Stimulated activated CD4-positive, alpha-beta T cell treated with anti-CD3 and anti-CD28 coated beads, Interleukin-15, amount 100 ng/mL, for 1 hour (primary cell): ENCODE measurements around the gene LCN1.
"Not testable (repeated sequence)": the region's sequence is repeated elsewhere in the genome, so short reads cannot be mapped to it uniquely, and the experiment has no call there.

ENCODE experiments used
- DNase-seq, 2 donors: peaks; one replicate each; pipeline ENCODE4 v3.0.0-alpha.2; 2020; ENCODE audit warnings: low read depth in 1 of 2, low spot score in 1 of 2

LCN1 gene

DNA sequence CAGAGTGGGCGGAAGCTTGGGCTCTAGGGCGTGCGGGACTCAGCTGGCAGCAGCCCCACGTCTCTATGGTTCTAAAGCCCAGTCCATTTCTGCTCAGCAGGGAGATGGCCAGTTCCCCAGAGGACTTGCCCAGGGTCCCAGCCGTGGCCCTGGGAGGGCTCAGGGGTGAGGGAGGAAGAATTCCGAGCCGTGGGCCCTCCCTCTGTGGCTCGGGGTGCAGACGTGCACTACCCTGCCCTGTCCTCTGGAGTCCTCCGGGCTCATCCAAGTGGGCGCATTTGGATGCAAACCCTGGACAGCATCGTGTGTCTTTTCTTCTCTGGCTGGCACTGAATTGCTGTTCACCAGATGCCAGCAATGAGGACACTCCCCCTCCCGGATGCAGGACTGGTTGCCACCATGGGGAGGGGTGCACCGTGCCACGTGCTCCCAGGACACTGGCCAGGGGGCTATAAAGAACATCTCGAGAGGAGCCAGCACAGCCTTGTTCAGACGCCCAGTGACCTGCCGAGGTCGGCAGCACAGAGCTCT, 24.5 kb downstream of the LCN1 start, which contains the start of gene OBP2A:
Gene OBP2A (plus strand): TSS at position 481 of the 531 bp plus-strand sequence. CDS start 55 bp downstream, outside the sequence.
- not testable (repeated sequence) for DNase-seq

- not testable (repeated sequence) for DNase-seq
Observed at GRCh38 chr9:135546792-135547617, 25.8 kb downstream of the LCN1 start.

DNA sequence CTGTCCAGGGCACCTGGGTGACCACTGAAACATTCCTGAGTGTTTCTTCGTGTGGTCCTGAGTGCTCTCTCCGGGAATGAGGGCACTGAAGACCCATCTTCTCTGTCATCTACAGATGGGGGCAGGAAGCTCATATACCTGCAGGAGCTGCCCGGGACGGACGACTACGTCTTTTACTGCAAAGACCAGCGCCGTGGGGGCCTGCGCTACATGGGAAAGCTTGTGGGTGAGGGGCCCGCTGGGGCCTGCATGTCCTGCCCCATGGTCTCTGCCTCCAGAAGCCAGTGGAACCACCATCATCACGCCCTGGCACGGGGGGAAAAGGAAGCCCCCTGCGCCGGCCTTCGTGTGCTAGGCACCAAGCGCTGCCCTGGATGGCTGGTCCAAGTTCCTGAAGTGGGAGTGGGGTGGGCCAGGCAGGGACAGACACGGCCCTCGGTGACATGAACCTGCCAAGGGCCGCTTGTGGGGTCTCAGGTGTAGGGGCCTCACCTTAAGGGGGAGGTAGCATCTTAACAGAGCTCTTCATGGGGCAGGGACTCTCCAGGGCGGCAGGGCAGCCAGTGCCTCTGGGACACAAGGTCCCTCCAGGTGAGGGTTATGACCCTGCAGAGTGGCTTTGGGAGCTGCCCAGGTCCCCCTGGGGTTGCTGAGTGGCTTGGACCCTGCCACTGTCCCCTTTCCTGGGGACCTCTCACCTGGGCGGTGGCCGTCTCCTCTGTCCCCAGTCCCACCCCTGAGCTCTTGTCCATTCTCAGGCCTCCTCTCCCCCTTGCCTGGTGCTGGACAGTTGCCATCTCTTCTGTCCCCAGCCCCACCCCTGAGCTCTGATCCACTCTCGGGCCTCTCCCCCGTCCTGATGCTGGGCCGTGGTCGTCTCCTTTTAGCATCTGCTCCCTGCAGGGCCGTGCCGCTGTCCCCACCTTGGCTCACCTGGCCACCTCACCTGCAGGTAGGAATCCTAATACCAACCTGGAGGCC, 26.8 kb downstream of the LCN1 start:
- DNase-seq: no peak

DNA sequence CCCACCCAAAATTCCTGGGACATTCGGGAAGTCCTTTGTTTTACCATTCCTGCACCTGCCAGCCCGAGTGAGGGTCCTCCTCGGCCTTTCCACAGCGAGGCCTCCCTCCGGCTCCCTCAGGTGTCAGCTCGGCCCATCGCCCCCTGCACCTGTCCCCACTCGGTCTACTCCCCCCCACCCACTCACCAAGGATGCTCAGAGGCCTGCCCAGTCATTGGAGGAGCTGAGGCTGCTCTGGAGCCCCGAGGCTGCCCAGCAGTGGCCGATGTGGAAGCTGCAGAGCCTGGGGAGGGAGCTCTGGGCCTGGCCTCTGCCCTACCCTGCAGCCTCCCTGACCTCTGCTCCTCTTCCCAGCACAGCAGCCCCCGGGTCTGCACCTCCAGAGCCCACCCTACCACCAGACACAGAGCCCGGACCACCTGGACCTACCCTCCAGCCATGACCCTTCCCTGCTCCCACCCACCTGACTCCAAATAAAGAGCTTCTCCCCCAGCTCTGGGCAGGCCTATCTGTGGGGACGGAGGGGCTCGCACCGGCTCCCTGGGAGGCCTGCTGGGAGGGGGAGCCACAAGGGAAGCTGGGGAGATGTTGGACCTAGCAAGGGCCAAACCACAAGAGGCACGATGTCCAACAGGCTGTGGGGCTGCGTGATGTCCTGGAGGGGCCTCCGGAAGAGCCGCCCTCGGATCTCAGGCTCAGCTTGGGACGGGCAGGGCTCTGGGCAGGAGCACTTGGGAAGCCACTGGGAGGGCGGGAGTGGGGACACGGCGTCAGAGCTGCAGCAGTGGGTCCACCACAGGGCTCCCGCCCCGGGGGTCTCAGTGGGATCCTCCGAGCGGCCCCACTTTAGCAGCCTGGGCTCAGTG, 28.5 kb downstream of the LCN1 start:
- not testable (repeated sequence) for DNase-seq

- DNase-seq: no peak
Observed at GRCh38 chr9:135550344-135550918, 29.2 kb downstream of the LCN1 start.

DNA sequence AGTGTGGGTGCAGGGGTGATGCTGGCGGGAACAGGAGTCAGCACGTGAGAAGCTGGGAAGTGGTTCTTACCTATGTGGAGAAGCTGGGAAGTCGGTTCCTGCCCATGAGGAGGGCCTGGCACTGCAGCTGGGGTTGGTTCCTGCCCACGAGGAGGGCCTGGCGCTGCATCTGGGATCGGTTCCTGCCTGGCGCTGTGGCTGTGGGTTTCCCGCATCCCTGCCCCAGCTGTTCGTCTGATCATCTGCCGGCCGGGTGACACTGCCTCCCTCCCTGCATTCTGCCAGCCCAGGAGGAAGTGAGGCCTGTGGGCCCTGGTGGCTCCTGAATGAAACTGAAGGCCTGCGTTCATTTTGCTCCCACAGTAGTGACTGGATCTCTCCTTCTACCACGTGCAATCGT, 29.8 kb downstream of the LCN1 start:
- DNase-seq: no peak

GRCh38 chr9:135551456-135551855, 30.2 kb downstream of the LCN1 start:
- no peak for DNase-seq

- DNase-seq: no peak
Observed at GRCh38 chr9:135552021-135552697, 30.9 kb downstream of the LCN1 start.

- no peak for DNase-seq
Observed at GRCh38 chr9:135552698-135553171, 31.5 kb downstream of the LCN1 start.

- DNase-seq: no peak
Observed at GRCh38 chr9:135554718-135555117, 33.5 kb downstream of the LCN1 start.

- no peak for DNase-seq
Observed at GRCh38 chr9:135555203-135555602, 34.0 kb downstream of the LCN1 start.

GRCh38 chr9:135555910-135556309, 34.7 kb downstream of the LCN1 start:
- no peak for DNase-seq

GRCh38 chr9:135559606-135560005, 38.4 kb downstream of the LCN1 start:
- no peak for DNase-seq

- DNase-seq: no peak
Observed at GRCh38 chr9:135561391-135562234, 40.4 kb downstream of the LCN1 start, which contains the start of gene PAEP. PAEP (plus strand) TSS chr9:135561756.

- DNase-seq: no peak
Observed at GRCh38 chr9:135562235-135562745, 41.0 kb downstream of the LCN1 start.

GRCh38 chr9:135563039-135563476, 41.8 kb downstream of the LCN1 start:
- no peak for DNase-seq

GRCh38 chr9:135563858-135564257, 42.6 kb downstream of the LCN1 start:
- DNase-seq: no peak

DNA sequence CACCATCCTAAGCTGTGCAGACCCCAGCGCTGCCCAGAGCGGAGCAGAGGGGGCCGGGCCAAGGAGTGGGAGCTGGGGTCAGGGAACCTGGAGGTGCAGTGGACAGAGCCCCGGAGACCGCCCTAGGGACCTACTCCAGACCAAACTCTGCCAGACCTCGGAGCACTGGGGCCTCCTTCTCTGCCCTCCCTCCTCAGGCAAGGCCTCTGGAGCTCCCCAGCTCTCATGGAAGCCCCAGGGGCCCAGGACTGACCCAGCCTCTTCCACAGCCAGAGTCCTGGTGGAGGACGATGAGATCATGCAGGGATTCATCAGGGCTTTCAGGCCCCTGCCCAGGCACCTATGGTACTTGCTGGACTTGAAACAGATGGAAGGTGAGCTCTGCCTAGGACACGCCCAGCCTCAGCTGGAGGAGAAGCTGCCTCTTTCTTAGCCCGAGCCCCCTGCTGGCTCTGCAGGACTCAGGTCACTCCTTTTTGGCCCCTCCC, 43.9 kb downstream of the LCN1 start:
- no peak for DNase-seq
